Measurements from ENCODE around the gene DAW1.

Gene DAW1

DNA sequence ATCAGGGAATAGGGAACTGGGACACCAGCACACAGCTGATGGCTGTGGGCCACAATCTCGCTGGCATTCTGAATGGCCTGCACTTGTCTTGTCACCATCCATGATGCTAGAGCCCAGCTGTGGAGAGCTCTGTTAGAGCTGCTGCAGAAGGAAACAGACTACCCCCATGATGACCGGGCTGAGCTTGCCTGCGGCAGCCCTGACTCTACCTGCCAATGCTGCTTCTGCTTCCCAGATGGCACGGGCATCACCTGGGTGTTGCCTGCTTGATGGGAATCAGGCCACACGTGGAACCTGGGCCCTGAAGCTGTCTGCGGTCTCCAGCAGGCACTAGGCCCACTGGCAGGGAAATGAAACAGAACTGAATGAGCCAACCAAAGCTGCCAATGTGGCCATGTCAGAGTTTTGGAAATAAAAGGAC lies 11.2 kb upstream of the DAW1 start:
- Histone ChIP-seq H3K9me3 (ENCODE audit: insufficient read depth, low read length) (no peaks in the 10 kb centered on the region), H3K27ac (ENCODE audit: low read length) (no peak overlapping the region), H3K27me3 (ENCODE audit: low read depth, low read length) (no peaks in the 10 kb centered on the region), H3K79me2 (ENCODE audit: low read length) (no peaks in the 10 kb centered on the region), H4K20me1 (ENCODE audit: insufficient read depth, low read length) (no peaks in the 10 kb centered on the region), H3K4me2 (ENCODE audit: low read length) (no peak overlapping the region), H3K9ac (ENCODE audit: low read length) (no peak overlapping the region), H3K4me1 (ENCODE audit: low read length) (no peaks in the 10 kb centered on the region), H2AFZ (ENCODE audit: low read depth, low read length) (no peak overlapping the region), H3K4me3 (ENCODE audit: low read length) (no peak overlapping the region), H3K36me3 (replicated peaks; ENCODE audit: low read depth, low read length) (no peaks in the 10 kb centered on the region)
- no peak for TF ChIP-seq EZH2phosphoT487 (IDR thresholded peaks at IDR 0.05; ENCODE audit: low read depth)
- TF ChIP-seq, protein P1, sequence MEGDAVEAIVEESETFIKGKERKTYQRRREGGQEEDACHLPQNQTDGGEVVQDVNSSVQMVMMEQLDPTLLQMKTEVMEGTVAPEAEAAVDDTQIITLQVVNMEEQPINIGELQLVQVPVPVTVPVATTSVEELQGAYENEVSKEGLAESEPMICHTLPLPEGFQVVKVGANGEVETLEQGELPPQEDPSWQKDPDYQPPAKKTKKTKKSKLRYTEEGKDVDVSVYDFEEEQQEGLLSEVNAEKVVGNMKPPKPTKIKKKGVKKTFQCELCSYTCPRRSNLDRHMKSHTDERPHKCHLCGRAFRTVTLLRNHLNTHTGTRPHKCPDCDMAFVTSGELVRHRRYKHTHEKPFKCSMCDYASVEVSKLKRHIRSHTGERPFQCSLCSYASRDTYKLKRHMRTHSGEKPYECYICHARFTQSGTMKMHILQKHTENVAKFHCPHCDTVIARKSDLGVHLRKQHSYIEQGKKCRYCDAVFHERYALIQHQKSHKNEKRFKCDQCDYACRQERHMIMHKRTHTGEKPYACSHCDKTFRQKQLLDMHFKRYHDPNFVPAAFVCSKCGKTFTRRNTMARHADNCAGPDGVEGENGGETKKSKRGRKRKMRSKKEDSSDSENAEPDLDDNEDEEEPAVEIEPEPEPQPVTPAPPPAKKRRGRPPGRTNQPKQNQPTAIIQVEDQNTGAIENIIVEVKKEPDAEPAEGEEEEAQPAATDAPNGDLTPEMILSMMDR (IDR thresholded peaks at IDR 0.05; ENCODE audit: low read depth, low read length) = no peak

DNA sequence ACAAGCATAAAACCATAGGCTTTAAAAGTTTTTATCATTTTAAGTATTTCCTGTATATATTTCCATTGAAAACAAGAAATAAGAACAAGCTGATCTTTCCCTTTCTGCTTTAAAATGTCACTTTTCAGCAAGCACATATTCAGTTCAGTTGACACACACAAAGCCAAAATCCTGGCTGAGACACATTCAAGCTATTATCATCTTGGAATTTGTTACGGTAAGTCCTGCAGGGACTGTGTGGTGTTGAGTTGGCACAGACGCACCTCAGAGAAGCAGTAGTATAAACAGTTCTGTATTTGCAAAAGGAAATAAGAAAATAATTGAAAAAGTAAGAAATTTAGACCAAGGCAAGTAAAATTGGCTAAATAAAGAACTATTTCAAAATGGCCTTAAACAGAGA lies 10.4 kb upstream of the DAW1 start:
- H3K4me3 ChIP-seq (ENCODE audit: low read length) = no peak overlapping the region
- H3K36me3 ChIP-seq (replicated peaks; ENCODE audit: low read depth, low read length) = no peaks in the 10 kb centered on the region
- H3K27ac ChIP-seq (ENCODE audit: low read length) = no peak overlapping the region
- H3K4me2 ChIP-seq (ENCODE audit: low read length) = no peak overlapping the region
- no peak overlapping the region for H2AFZ ChIP-seq (ENCODE audit: low read depth, low read length)
- no peaks in the 10 kb centered on the region for H3K4me1 ChIP-seq (ENCODE audit: low read length)
- H3K79me2 ChIP-seq (ENCODE audit: low read length) = no peaks in the 10 kb centered on the region
- TF ChIP-seq EZH2phosphoT487 (IDR thresholded peaks at IDR 0.05; ENCODE audit: low read depth) = no peak
- TF ChIP-seq, protein P1 (IDR thresholded peaks at IDR 0.05; ENCODE audit: low read depth, low read length) = no peak
- H3K9me3 ChIP-seq (ENCODE audit: insufficient read depth, low read length) = no peaks in the 10 kb centered on the region
- H3K27me3 ChIP-seq (ENCODE audit: low read depth, low read length) = no peaks in the 10 kb centered on the region
- no peaks in the 10 kb centered on the region for H4K20me1 ChIP-seq (ENCODE audit: insufficient read depth, low read length)
- no peak overlapping the region for H3K9ac ChIP-seq (ENCODE audit: low read length)

DNA sequence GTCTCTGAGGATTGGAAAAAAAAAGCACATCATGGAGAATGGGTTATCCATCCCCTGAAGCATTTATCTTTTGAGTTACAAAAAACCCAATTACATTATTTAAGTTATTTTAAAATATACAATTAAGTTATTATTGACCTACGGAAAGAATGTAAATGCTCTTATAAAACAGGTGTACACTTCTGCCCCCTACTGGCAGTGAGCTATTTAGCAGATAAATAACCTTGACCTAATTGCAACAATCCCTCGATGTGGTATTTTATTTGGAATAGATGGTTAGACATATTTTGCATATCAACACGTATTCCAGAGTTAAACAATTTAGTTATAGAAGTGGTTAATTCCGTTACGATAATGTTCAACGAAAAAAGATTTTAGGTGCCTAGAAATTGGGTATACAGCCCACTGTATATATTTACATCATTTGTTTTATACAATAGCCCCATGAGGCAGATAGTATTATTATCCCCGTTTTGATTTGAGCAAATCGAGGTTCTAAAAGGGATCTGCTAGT lies 9.1 kb upstream of the DAW1 start:
- no peaks in the 10 kb centered on the region for H4K20me1 ChIP-seq (ENCODE audit: insufficient read depth, low read length)
- no peaks in the 10 kb centered on the region for H3K4me1 ChIP-seq (ENCODE audit: low read length)
- H3K4me2 ChIP-seq (ENCODE audit: low read length) = no peak overlapping the region
- no peak overlapping the region for H2AFZ ChIP-seq (ENCODE audit: low read depth, low read length)
- no peak overlapping the region for H3K27ac ChIP-seq (ENCODE audit: low read length)
- TF ChIP-seq EZH2phosphoT487 (IDR thresholded peaks at IDR 0.05; ENCODE audit: low read depth) = no peak
- TF ChIP-seq, protein P1 (IDR thresholded peaks at IDR 0.05; ENCODE audit: low read depth, low read length) = peak; percentile 52
- H3K9me3 ChIP-seq (ENCODE audit: insufficient read depth, low read length) = no peaks in the 10 kb centered on the region
- H3K27me3 ChIP-seq (ENCODE audit: low read depth, low read length) = no peaks in the 10 kb centered on the region; the same call in 1 of the 2 replicates
- H3K36me3 ChIP-seq (replicated peaks; ENCODE audit: low read depth, low read length) = no peaks in the 10 kb centered on the region
- H3K4me3 ChIP-seq (ENCODE audit: low read length) = no peak overlapping the region
- H3K9ac ChIP-seq (ENCODE audit: low read length) = no peak overlapping the region
- no peaks in the 10 kb centered on the region for H3K79me2 ChIP-seq (ENCODE audit: low read length)

DNA sequence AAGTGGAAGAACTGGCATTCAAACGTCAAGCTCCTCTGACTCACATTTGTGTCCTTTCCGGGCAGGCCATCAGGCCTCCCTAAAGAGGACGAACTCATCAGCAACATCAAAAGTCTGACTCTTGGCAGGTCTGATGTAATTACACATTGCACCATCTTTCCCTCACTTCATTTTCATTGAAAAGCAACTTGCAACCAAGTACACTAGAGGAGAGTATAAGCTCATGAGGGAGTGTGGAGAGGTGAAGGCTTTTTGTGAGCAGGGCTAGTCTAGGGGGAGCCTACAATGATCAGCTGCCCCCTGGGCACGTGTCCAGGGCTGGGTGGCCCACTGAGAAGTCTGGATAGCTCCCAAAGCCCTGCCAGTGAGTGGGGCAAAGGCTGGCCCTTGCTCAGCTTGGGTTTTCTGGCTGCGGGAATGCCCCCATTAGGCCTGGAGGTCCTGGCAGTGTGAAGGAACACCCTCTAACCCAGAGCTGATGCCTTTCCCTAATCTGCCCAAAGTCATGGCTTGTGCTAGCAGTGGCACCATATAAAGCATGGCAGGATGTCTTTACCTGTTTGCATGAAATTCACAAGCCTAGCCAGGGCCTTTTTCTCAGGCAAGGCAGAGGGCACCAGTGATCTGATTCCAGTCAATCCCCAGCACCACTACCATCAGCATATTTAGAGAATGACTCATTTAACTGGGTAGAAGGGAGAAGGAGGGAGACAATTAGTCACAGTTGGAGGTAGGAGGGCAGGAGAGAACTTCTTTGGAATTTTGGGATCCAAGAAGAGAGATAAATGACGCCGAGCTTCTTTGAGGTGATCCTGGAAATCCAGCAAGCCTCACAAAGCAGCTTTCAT lies 8.5 kb upstream of the DAW1 start:
- H3K27me3 ChIP-seq (ENCODE audit: low read depth, low read length) = no peaks in the 10 kb centered on the region; the same call in 1 of the 2 replicates
- H4K20me1 ChIP-seq (ENCODE audit: insufficient read depth, low read length) = no peaks in the 10 kb centered on the region
- no peak overlapping the region for H2AFZ ChIP-seq (ENCODE audit: low read depth, low read length)
- no peaks in the 10 kb centered on the region for H3K36me3 ChIP-seq (replicated peaks; ENCODE audit: low read depth, low read length)
- no peaks in the 10 kb centered on the region for H3K9me3 ChIP-seq (ENCODE audit: insufficient read depth, low read length)
- H3K27ac ChIP-seq (ENCODE audit: low read length) = no peak overlapping the region
- no peak for TF ChIP-seq EZH2phosphoT487 (IDR thresholded peaks at IDR 0.05; ENCODE audit: low read depth)
- TF ChIP-seq, protein P1 (IDR thresholded peaks at IDR 0.05; ENCODE audit: low read depth, low read length) = no peak
- H3K4me2 ChIP-seq (ENCODE audit: low read length) = no peak overlapping the region
- no peak overlapping the region for H3K4me3 ChIP-seq (ENCODE audit: low read length)
- no peaks in the 10 kb centered on the region for H3K4me1 ChIP-seq (ENCODE audit: low read length)
- H3K9ac ChIP-seq (ENCODE audit: low read length) = no peak overlapping the region
- H3K79me2 ChIP-seq (ENCODE audit: low read length) = no peaks in the 10 kb centered on the region
